ENCODE measurements around the gene DPY19L2.
"Not testable (repeated sequence)": the region's sequence is repeated elsewhere in the genome, so short reads cannot be mapped to it uniquely, and the experiment has no call there.

Gene DPY19L2

DNA sequence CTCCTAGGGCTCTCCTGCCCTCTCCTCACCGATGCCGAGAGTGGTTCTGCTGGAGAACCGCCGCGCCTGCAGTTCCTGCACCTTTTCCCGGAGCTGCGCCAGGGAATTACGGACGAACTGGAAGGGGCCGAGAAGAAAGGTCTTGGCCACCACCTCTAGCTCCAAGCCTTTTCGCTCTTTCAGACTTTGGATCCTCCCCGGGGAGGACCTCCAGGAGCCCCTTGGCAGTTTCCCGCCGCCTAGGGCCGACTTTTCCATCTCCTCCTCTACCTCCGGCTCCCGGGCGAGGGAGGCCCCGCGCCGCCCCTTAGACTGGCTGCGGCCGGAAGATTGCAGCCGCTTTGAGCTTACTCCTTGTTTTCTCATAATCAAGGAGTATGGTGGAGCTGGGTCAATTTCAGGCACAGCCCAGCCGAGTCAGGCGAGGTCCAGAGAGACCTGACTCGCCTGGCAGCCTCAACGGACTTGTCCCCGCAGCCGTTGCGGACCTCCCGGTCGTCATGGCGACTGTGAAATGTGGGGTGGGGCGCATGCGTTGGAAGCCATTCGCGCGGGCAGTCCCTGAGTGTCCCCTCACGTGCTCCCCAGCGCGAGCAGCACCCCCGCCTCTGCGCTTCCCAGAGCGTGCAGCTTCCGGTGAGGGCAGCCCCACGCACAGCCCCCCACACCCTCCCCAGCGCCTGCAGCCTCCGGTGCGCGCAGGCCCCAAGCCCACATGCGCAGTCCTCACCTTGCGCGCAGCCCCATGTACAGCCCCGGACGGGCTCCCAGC is at the start of gene DPY19L2:
Gene DPY19L2, minus strand, starts transcription at position 466 of the 772 bp plus-strand sequence. Its CDS starts 100 bp downstream, at position 366.
- H3K36me3 ChIP-seq (ENCODE audit: insufficient read depth) = no peaks in the 10 kb centered on the region; the same call in 1 of the 2 replicates
- H3K27ac ChIP-seq = peak within 1 kb of the TSS; percentile 65
- TF ChIP-seq, protein P1, sequence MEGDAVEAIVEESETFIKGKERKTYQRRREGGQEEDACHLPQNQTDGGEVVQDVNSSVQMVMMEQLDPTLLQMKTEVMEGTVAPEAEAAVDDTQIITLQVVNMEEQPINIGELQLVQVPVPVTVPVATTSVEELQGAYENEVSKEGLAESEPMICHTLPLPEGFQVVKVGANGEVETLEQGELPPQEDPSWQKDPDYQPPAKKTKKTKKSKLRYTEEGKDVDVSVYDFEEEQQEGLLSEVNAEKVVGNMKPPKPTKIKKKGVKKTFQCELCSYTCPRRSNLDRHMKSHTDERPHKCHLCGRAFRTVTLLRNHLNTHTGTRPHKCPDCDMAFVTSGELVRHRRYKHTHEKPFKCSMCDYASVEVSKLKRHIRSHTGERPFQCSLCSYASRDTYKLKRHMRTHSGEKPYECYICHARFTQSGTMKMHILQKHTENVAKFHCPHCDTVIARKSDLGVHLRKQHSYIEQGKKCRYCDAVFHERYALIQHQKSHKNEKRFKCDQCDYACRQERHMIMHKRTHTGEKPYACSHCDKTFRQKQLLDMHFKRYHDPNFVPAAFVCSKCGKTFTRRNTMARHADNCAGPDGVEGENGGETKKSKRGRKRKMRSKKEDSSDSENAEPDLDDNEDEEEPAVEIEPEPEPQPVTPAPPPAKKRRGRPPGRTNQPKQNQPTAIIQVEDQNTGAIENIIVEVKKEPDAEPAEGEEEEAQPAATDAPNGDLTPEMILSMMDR (conservative IDR thresholded peaks at IDR 0.05; ENCODE audit: low read depth, low read length) = no peak
- no peaks in the 10 kb centered on the region for H3K27me3 ChIP-seq (ENCODE audit: insufficient read depth, low read depth)
- H3K79me2 ChIP-seq (ENCODE audit: insufficient read depth, low read depth) = no peaks in the 10 kb centered on the region
- H2AFZ ChIP-seq (ENCODE audit: low read depth) = peak within 1 kb of the TSS; percentile 100
- H3K4me1 ChIP-seq (ENCODE audit: low read depth, poor library complexity, severe bottlenecking) = peaks cover 43% of the 10 kb centered on the region
- H4K20me1 ChIP-seq (ENCODE audit: insufficient read depth) = no peaks in the 10 kb centered on the region; the same call in 1 of the 2 replicates
- H3K9ac ChIP-seq = peak within 1 kb of the TSS; percentile 85
- no peak within 1 kb of the TSS for H3K4me3 ChIP-seq (IDR thresholded peaks at IDR 0.05; ENCODE audit: insufficient read depth, low read depth, low read length)
- peak within 1 kb of the TSS; percentile 82 for H3K4me2 ChIP-seq

DNA sequence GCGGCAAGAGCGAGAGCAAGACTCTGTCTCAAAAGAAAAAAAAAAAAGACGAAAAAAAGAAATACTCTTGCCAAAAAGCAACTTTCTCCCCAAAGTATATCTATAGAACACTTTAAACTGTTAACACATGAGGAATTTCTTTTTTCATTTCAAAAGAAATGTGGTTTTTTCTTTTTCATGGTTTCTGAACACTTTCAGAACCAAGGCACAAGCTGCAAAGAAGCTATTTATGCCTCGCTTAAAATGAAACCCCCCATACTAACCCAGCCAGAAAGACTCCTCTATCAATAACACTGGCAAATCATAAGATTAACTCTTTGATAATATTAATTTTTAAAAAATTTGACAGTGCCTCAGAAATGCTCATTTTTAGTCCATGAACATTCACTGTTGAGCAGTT is 48.6 kb upstream of the DPY19L2 start:
- H3K4me3 ChIP-seq (IDR thresholded peaks at IDR 0.05; ENCODE audit: insufficient read depth, low read depth, low read length); H3K9ac ChIP-seq; H3K79me2 ChIP-seq (ENCODE audit: insufficient read depth, low read depth); H3K27ac ChIP-seq; H3K4me2 ChIP-seq; H4K20me1 ChIP-seq (ENCODE audit: insufficient read depth); H3K36me3 ChIP-seq (ENCODE audit: insufficient read depth); H3K27me3 ChIP-seq (ENCODE audit: insufficient read depth, low read depth); H2AFZ ChIP-seq (ENCODE audit: low read depth): not testable (repeated sequence)
- peaks cover 24% of the 10 kb centered on the region for H3K4me1 ChIP-seq (ENCODE audit: low read depth, poor library complexity, severe bottlenecking)

DNA sequence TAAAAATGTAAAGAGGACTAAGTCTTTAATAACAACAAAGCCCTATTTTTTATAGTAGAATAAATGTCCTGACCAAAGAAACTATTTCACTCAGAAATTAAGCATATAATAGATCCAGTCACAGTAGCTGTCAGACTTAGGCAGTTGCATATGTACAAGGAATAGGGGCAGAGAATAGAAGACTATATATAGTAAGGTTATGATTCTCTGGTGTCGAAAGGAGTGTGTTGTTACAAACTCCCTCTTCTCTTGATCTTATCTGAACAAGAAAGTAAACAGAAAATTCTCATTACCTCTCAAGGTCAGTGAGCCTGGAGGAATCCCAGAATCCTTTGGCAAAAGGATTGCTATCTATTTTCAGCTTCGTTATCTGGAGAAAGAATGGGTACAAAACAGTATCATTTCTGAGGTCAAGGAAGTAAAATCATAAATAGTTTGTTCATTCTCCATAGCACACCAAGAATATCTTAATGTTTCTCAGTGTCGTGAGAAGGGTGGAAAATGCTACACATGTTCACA is 46.9 kb upstream of the DPY19L2 start:
- H3K4me1 ChIP-seq (ENCODE audit: low read depth, poor library complexity, severe bottlenecking) = peaks cover 24% of the 10 kb centered on the region
- not testable (repeated sequence) for H4K20me1 ChIP-seq (ENCODE audit: insufficient read depth); H2AFZ ChIP-seq (ENCODE audit: low read depth); H3K36me3 ChIP-seq (ENCODE audit: insufficient read depth); H3K79me2 ChIP-seq (ENCODE audit: insufficient read depth, low read depth); H3K27me3 ChIP-seq (ENCODE audit: insufficient read depth, low read depth); H3K4me3 ChIP-seq (IDR thresholded peaks at IDR 0.05; ENCODE audit: insufficient read depth, low read depth, low read length); H3K27ac ChIP-seq; H3K4me2 ChIP-seq; H3K9ac ChIP-seq

DNA sequence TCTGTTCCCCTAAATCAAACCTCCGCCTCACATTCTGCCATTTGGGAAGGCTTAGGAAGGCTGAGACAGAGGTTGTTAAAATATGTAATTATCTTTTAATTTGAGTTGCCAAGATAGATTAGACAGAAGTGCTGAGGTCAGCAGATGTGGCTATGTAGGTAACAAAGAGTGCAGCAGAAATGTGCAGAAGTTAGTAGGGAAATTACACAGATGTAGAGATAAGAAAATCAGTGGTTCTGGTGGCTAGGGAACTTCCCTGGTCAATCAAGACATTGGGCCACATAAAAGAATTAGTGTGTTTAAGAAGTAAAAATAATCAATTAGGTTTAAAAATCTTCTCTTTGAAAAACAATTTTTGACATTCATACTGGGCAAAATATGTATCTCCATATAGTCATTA is 46.1 kb upstream of the DPY19L2 start:
- Histone ChIP-seq H3K4me1 (ENCODE audit: low read depth, poor library complexity, severe bottlenecking) (peaks cover 18% of the 10 kb centered on the region), H3K4me2 (peak overlapping the region; percentile 18; the same call in 1 of the 2 replicates)
- not testable (repeated sequence) for H4K20me1 ChIP-seq (ENCODE audit: insufficient read depth); H3K9ac ChIP-seq; H3K4me3 ChIP-seq (IDR thresholded peaks at IDR 0.05; ENCODE audit: insufficient read depth, low read depth, low read length); H2AFZ ChIP-seq (ENCODE audit: low read depth); H3K27me3 ChIP-seq (ENCODE audit: insufficient read depth, low read depth); H3K36me3 ChIP-seq (ENCODE audit: insufficient read depth); H3K79me2 ChIP-seq (ENCODE audit: insufficient read depth, low read depth); H3K27ac ChIP-seq

DNA sequence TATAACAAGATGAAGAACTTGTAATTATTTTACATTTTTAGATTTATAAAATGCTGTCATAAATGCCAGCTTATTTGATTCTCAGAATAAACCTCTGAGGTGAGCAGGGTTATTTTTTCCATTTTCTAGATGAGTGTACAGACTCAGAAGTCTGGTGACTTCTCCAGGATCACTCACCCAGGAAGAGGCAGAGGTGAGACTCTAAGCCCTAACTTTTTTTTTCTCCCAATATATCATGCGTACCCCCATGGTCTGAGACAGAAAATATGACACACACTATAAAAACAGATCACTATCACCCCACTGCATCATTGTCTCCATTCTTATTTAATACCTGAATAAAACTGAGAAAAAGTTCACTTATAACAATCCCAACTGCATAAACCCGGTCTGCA is 45.4 kb upstream of the DPY19L2 start:
- H3K4me2 ChIP-seq; H3K27ac ChIP-seq; H3K79me2 ChIP-seq (ENCODE audit: insufficient read depth, low read depth); H3K27me3 ChIP-seq (ENCODE audit: insufficient read depth, low read depth); H3K4me3 ChIP-seq (IDR thresholded peaks at IDR 0.05; ENCODE audit: insufficient read depth, low read depth, low read length); H3K9ac ChIP-seq; H2AFZ ChIP-seq (ENCODE audit: low read depth); H4K20me1 ChIP-seq (ENCODE audit: insufficient read depth); H3K36me3 ChIP-seq (ENCODE audit: insufficient read depth): not testable (repeated sequence)
- peaks cover 18% of the 10 kb centered on the region for H3K4me1 ChIP-seq (ENCODE audit: low read depth, poor library complexity, severe bottlenecking)

DNA sequence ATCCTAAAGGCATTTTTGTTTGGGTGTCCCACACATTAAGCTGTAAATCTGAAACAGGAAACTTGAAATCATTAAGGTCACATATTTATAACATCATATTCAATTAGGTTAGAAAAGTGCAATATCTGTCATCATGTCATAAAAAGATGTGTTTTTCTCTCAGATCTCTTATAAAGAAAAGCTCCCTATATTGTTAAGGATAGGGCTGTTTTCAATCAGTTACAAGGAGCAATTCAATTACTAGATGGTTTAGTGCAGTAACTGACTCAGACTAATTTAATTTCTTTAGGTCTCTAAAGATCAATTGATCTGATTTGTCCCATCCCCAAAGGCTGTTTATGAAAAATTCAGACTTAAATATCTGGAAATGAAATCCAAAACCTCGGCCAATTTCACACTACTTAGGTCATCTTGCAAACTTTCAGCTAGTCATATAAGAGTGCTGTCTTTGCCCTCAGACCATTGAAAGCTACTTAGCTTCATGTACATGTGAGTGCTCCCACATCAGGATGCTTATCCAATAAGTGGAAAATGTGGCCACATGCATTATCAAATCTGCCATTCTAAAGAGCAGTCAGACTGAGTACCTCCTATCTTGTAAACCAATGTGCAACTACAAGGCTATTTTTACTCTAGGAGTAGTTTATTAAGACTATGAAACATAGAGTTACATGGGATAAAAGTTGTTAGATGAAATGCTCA is 44.8 kb upstream of the DPY19L2 start:
- not testable (repeated sequence) for H3K27me3 ChIP-seq (ENCODE audit: insufficient read depth, low read depth); H3K27ac ChIP-seq; H3K4me3 ChIP-seq (IDR thresholded peaks at IDR 0.05; ENCODE audit: insufficient read depth, low read depth, low read length); H3K9ac ChIP-seq; H4K20me1 ChIP-seq (ENCODE audit: insufficient read depth); H2AFZ ChIP-seq (ENCODE audit: low read depth); H3K79me2 ChIP-seq (ENCODE audit: insufficient read depth, low read depth); H3K36me3 ChIP-seq (ENCODE audit: insufficient read depth); H3K4me2 ChIP-seq
- H3K4me1 ChIP-seq (ENCODE audit: low read depth, poor library complexity, severe bottlenecking) = peaks cover 18% of the 10 kb centered on the region

DNA sequence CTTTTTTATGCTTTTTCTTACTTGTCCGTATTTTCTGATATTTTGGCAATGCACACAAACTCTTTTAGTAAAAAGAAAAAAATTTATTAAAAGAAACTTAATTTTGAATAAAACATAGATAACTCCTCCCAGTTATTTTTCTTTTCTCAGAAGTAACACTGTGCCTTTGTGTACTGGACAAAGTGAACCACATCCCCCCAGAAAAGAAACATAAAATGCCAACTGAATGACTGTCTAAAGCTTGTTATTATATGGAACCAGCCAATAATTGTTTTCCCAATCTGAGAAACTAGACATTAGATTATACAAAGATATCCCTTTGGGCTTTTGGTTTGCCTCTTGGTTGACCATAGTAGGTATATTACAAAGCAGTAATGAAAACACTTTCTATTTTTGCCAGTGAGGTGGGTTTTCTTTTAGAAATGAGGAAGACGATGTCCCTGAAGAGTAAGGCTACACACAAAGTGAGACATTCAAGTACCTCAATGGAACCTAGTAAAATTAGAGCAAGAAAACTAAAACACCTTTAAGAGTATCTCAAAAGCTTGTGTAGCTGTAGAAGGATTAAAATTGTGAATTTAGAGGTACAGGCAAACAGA is 44.2 kb upstream of the DPY19L2 start:
- peaks cover 18% of the 10 kb centered on the region for H3K4me1 ChIP-seq (ENCODE audit: low read depth, poor library complexity, severe bottlenecking)
- H3K36me3 ChIP-seq (ENCODE audit: insufficient read depth); H4K20me1 ChIP-seq (ENCODE audit: insufficient read depth); H2AFZ ChIP-seq (ENCODE audit: low read depth); H3K4me3 ChIP-seq (IDR thresholded peaks at IDR 0.05; ENCODE audit: insufficient read depth, low read depth, low read length); H3K4me2 ChIP-seq; H3K27ac ChIP-seq; H3K9ac ChIP-seq; H3K79me2 ChIP-seq (ENCODE audit: insufficient read depth, low read depth); H3K27me3 ChIP-seq (ENCODE audit: insufficient read depth, low read depth): not testable (repeated sequence)

DNA sequence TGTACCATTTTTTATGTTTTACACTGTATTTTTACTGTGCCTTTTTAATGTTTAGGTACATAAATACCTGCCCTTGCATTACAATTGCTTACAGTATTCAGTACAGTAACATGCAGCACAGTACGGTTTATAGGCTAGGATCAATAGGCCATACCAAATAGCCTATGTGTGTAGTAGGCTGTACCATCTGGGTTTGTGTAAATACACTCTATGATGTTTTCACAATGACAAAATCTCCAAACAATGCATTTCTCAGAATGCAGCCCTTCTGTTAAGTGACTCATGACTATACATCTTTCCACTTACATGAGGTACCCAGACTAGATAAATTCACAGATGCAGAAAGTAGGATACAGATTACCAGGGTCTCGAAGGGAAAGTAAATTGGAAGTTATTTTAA is 43.0 kb upstream of the DPY19L2 start:
- peaks cover 11% of the 10 kb centered on the region for H3K4me1 ChIP-seq (ENCODE audit: low read depth, poor library complexity, severe bottlenecking)
- H3K4me2 ChIP-seq; H3K36me3 ChIP-seq (ENCODE audit: insufficient read depth); H3K27ac ChIP-seq; H3K4me3 ChIP-seq (IDR thresholded peaks at IDR 0.05; ENCODE audit: insufficient read depth, low read depth, low read length); H4K20me1 ChIP-seq (ENCODE audit: insufficient read depth); H2AFZ ChIP-seq (ENCODE audit: low read depth); H3K79me2 ChIP-seq (ENCODE audit: insufficient read depth, low read depth); H3K9ac ChIP-seq; H3K27me3 ChIP-seq (ENCODE audit: insufficient read depth, low read depth): not testable (repeated sequence)

All from KMS-11 (cell line).